Right ventricle myocardium superior (tissue), 1 donor: Measurements from ENCODE around the gene GLT8D2. TPM values are rescaled to one million over a fixed set of nuclear protein-coding genes. Genes with fewer than 3 reads are reported as not detected.
"Not testable (repeated sequence)": the region's sequence is repeated elsewhere in the genome, so short reads cannot be mapped to it uniquely, and the experiment has no call there.

Experiments
- ATAC-seq: fragments of 200-7000 bp; cut with Tn5 transposase; one replicate; pipeline ENCODE4 v1.9.1; 2020; ENCODE audit warnings: mild to moderate bottlenecking; ENCODE audit not compliant: poor library complexity
- DNase-seq: peaks from one replicate; pipeline ENCODE4 v3.0.0-alpha.2; 2020
- intact Hi-C: fragments of 100-400 bp; cut with DNase I; formaldehyde crosslinking; loops from one replicate; pipeline ENCODE4 v1.11.2; 2022
- total RNA-seq: library from RNA; stranded (reverse); fragmentation: NEBNext Ultra II Directional; extraction: Animal tissue kit (Norgen Biotek cat#: 25700); gene quantifications from one replicate; pipeline ENCODE4 v1.2.1, GENCODE V29; 2021
- donor health status: DM: no; HTN: yes; CAD: no; lungs with severe emphysema.

Gene GLT8D2
- total RNA-seq, 1 donor from 2014 or later, result 6.1 TPM

DNA sequence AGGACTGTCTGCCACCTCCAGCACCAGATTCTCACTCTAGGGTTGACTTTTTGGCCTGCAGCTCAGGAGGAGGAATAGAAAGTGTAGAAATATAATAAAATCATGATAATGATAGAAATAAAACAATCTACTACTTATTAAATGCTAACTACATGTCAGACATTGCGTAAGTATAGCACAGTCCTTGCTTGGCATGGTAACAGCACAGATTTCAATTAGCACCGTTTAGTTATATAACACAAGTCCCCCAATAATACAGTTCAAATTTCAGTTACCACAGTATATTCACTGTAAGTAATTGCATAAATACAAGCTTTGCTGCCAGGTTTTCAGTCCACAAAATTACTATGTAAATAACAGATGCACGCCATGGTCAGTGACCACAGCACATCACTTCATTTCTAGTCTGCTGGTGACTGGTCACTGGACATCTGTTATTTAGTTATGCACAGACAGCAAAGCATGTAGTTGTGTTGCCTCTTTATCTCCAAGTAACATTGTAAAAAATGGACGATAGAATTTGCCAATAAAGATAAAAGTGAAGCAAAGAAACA, 6.5 kb upstream of the GLT8D2 start:
- peak; percentile 18 for ATAC-seq
- intact Hi-C loops, result no loop called here
- DNase-seq, result no peak

DNA sequence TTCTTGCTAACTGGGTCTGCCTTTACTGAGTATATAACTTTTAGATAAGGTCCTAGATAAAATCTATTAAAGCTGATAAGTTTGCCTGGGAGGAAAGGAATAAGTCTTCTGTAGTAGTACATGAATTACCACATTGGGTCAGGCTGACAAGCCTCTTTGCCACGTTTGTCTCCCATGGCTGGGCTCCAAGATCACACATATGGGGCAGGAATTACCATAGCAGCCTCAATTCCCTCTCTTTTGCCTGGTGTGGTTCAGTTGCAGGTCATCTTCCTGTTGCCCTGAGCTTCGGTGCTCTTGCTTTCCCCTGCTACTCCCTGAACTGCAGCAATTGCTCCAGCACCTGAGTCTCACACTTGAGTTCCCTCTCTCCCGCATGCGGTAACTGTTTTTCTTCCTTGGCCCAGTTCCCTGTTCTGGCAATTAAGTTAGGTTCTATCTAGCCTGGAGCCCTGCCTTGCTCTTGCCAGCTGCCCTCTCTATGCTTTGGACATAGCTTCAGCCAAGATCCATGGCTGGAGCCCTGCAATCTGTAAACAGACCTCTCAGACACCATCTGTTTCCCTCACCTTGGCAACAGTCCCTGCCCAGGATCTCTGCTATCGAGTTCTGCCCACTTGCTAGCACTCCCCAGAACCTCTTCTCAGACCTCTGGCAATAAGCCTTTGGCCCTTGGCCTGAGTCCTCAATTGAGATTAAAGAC, 5.8 kb upstream of the GLT8D2 start:
- DNase-seq (peak; percentile 79), ATAC-seq (peak; percentile 94)
- intact Hi-C loops, result no loop called here

DNA sequence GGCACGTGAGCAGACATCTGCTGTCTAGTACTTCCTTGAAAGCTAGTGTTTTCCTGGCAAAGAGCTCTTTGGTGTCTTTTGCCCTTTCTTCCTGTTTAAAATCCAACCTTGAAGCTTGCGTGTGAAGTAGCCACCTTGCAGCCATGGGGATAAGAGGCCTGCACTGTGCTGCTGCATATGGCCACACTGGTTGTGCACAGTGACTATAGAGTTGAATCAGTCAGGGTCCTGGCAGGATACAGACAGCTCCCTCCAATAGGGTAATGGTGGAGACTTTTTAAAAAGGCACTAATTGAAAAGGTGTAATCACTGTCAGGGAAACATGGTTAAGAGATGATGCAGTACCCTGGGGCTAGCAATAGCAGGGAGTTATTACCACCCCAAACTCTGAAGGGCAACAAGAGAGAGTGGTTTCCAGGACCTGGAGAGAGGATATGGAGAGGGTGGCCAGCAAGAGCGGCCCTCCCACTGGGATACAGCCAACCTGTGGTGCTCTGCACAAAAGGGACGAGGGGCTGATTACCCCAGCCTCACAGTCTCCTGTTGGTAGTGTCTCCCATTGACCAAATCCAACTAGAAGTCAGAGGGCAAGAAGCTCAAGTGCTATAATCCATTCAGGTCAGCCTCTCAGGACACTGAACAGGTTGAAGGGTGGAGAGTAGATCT, 4.8 kb upstream of the GLT8D2 start:
- ATAC-seq, result no peak
- intact Hi-C loops, result no loop called here
- DNase-seq, result no peak

DNA sequence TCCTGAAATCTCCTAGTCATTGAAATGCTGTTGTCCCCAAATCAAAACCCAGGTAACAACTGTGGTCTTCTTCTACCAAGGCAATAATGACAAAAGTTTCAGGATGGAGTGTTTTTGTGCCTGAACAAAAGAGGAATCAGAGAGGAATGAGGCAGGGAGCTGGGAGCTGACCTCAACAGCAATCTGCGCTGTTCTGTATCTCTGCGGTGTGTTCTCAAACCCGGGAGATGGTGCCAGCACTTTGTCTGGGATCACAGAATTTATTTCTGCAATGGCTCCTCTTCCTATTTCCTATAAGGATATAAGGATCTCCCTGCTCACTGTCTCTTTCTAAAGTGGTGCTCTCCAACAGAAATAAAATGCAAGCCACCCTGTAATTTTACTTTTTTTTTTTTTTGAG, 449 bp upstream of the GLT8D2 start:
- intact Hi-C loops, result no loop called here
- DNase-seq, result no peak
- peak; percentile 21 for ATAC-seq

DNA sequence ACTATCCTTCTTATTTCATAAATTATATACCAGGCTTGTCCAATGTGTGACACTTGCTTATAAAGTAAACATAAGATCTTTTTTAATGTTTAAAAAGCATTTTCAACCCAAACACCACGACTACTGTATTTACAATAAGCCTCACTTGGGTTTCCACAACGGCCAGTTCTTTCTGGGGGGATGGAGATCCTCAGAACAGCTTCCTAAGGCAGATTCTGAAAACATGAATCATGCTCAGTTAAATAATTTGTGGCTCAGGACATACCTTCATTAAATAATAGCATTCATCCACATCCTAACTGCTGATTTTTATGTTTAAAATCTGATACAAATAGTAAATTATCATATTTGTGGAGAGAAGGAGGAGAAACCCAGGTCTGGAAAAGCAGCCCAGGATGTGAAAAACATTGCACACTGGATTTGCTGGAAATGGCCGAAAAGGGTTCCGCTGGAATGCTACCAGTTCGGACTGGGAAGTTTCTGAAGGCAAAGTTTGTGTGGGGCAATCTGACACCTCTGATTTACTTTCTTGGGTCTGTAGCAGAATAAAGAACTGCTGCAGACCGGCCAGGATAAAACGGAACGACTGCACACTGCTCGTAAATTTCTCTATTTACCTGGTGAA, 597 bp downstream of the GLT8D2 start:
- intact Hi-C loops, result no loop called here
- no peak for DNase-seq
- peak; percentile 18 for ATAC-seq

DNA sequence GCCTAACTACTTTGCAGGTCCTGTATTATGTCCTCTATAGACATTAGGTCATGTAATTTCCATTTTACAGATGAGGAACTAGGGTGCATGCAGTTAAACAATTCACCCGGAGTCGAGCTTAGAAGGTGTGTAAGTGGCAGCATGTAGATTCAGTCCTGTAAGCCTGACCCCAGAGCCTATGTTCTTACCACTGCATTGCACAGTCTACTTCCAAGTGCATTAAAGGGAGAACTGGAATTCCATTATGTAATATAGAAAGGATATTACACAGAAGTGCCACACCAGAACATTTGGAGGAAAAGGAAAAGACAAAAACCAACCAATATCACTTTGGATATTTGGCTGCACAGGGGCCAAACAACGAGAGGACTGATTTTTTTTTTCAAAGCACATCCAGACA, 1.2 kb downstream of the GLT8D2 start:
- DNase-seq (no peak), ATAC-seq (no peak)
- intact Hi-C loops, result no loop called here

DNA sequence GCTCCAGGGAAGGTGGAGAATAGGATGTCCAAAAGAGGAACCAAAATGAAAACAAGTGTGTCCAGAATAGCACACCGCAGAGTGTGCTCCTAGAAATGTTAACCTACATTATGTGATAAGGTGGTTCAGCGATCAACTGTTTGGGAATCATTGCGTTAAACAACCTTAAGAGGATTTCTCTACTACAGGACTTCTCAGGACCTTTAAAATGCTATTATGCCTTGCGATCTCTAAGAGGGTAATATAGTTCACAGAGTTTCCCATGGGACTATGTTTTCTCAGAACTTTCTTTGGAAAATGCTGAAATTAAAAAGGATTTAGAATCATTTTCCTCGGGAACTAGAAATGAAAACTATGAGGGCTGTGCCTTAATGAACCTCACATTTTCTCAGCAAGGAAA, 1.8 kb downstream of the GLT8D2 start:
- DNase-seq (no peak), ATAC-seq (no peak)
- intact Hi-C loops, result no loop called here

DNA sequence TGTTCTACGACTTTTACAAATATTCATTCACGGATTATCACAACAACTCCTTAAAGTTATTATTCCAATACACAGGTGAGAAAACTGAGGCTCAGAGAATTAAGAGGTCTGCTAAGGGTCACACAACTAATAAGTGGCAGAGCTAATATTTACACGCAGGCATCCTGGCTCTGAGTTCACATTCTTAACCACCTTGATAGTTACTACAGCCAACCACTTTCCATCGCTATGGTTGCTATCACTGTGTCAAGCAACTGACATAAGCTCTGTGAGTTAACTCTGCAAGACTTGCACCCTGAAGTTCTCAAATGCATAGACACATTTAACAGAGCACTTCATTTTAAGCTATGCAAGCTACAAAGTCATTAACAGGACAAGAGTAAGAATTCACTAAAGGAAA, 3.7 kb downstream of the GLT8D2 start:
- ATAC-seq (peak; percentile 61), DNase-seq (no peak)
- intact Hi-C loops, result no loop called here

DNA sequence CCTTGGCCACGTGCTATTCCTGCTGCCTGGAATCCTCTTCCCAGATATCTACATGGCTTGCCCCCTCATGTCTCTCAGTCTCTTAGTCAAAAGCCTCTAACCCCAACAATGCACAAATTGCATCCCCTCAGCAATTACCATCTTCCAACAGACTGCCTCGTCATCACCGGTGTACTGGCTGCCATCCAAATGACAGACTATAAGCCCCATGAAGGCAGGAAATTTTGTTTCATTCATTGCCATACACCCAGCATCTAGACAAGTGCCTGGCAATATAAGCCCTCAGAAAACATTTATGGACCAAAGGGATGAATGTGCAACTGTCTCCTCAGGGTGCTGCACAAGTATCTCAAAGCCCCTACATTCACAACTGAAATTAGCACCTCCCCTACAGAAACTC, 5.8 kb downstream of the GLT8D2 start:
- intact Hi-C loops, result no loop called here
- ATAC-seq, result no peak
- no peak for DNase-seq

DNA sequence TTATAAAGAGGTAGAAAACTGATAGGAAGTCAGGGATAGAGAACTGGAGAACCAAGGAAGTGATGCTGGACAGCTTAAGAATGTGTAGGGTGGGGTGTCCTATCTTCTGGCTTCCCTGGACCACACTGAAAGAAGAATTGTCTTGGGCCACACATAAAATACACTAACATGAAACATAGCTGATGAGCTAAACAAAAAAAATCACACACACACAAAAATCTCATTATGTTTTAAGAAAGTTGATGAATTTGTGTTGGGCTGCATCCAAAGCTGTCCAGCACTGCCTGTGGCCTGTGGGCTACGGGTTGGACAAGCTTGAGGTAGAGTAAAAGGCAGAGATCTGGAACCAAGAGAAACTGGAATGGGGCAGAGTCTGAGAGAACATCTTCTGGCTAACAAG, 7.4 kb downstream of the GLT8D2 start:
- ATAC-seq (no peak), DNase-seq (no peak)
- intact Hi-C loops, result no loop called here

DNA sequence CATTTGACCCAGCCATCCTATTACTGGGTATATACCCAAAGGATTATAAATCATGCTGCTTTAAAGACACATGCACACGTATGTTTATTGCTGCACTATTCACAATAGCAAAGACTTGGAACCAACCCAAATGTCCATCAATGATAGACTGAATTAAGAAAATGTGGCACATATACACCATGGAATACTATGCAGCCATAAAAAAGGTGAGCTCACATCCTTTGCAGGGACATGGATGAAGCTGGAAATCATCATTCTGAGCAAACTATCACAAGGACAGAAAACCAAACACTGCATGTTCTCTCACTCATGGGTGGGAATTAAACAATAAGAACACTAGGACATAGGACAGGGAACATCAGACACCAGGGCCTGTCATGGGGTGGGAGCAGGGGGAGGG, 10.2 kb downstream of the GLT8D2 start:
- intact Hi-C loops, DNase-seq, ATAC-seq: not testable (repeated sequence)

DNA sequence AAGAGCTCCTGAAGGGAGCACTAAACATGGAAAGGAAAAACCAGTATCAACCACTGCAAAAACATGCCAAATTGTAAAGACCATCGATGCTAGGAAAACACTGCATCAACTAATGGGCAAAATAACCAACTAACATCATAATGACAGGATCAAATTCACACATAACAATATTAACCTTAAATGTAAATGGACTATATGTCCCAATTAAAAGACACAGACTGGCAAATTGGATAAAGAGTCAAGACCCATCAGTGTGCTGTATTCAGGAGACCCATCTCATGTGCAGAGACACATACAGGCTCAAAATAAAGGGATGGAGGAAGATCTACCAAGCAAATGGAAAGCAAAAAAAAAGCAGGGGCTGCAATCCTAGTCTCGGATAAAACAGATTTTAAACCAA, 13.8 kb downstream of the GLT8D2 start:
- ATAC-seq, DNase-seq, intact Hi-C loops: not testable (repeated sequence)

DNA sequence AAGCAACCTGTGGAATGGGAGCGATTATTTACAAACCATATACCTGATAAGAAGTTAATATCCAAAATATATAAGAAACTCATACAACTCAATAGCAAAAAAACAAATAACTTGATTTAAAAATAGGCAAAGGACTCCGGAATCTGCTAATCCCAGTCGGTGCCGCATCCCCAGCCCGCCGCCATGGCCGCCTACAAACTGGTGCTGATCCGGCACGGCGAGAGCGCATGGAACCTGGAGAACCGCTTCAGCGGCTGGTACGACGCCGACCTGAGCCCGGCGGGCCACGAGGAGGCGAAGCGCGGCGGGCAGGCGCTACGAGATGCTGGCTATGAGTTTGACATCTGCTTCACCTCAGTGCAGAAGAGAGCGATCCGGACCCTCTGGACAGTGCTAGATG, 19.4 kb downstream of the GLT8D2 start:
- DNase-seq, ATAC-seq, intact Hi-C loops: not testable (repeated sequence)

DNA sequence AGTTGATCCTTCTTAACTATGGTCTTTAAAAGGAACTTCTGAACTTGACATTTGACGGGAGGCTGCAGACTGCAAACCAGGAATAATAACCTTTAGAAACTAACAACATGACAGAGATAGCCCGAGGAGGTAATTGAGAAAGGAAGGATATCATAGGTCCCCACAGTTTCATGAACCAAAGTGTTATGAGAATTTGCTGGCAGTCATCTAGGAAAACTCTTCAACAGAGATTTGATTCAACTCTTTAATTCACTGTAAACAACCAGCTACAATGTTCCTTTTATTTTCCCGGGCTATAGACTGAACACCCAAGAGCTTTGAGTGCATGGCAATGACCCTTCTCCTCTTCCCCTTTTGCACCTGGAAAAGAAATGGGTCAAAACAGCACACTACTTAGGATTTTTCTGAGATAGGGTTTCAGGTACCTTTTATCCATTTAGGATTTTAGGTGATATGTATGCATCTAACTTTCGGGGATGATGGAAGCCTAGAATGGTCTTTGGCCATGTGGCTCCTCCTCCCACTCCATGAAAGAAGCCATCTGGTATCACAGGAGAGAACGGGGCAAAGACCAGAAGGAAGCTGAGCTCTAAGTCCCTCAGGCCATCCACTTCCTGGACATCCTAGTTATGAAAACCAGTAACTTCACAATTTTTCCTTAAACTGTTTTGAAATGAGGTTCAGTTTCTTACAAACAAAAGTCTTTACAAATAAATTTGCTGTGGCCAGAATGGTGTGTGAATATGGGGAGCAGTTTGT, 23.0 kb downstream of the GLT8D2 start:
- intact Hi-C loops, result no loop called here
- peak; percentile 71 for ATAC-seq
- DNase-seq, result no peak

DNA sequence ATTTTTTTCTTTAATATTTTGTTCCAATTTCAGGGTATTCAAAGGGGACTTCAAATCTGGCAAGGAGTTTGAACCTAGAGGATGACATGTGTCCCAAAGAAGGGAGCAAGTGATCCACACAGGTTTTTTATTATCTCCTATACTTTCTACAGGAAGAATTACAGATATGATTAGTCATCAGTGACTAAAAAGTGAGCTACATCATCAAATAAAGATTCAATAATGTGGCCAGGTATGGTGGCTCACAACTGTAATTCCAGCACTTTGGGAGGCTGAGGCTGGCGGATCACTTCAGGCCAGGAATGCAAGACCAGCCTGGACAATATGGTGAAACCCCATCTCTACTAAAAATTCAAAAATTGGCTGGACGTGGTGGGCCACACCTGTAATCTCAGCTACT, 24.2 kb downstream of the GLT8D2 start:
- DNase-seq, result no peak
- ATAC-seq, result no peak
- intact Hi-C loops, result no loop called here

DNA sequence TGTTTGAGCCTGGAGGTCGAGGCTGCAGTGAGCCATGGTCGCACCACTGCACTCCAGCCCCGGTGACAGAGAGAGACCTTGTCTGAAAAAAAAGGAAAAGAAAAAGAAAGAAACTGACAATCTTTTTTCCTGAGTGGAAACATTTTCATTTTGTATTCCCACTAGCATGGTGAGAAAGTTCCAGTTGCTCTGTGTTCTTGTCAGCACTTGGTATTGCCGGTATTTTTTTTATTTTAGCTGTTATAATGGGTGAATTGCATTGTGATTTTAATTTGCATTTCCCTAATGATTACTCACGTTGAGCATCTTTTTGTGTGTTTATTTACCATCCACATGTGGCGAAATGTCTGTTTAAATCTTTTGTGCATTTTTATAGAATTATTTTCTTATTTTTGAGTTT, 25.6 kb downstream of the GLT8D2 start:
- DNase-seq, result no peak
- intact Hi-C loops, result no loop called here
- ATAC-seq, result no peak

DNA sequence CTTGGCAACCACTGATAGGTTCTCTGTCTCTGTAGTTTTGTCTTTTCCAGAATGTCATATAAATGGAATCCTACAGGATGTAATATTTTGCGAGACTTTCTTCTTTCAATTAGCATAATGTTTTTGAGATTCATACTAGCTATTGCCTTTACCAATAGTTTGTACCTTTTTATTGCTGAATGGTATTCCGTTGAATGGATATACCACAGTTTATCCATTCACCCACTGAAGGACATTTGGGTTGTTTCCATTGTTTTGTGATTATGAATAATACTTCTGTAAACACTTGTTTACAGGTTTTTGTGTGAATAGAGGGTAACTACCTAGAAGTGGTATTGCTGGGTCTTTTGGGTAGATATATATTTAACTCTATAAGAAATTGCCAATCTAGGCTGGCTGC, 26.3 kb downstream of the GLT8D2 start:
- ATAC-seq, result no peak
- DNase-seq, result no peak
- intact Hi-C loops, result no loop called here

DNA sequence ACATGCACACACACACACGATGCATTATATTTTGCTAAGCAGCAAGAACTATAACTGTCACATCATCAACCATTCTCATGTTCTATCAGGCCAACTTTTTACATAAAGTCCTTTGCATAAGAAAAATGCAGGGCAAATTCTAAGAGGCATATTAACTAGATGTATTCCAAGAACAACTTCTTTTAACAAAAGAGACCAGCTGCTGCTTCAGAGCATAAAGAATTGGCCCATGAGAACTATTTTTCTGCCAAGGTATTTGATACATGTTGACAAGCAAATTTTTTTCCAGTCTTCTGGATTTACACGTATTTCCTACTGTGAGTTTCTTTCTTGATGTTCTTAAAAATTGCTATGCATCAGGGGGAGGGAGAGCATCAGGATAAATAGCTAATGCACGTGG, 27.2 kb downstream of the GLT8D2 start:
- ATAC-seq (no peak), DNase-seq (no peak)
- intact Hi-C loops, result no loop called here

DNA sequence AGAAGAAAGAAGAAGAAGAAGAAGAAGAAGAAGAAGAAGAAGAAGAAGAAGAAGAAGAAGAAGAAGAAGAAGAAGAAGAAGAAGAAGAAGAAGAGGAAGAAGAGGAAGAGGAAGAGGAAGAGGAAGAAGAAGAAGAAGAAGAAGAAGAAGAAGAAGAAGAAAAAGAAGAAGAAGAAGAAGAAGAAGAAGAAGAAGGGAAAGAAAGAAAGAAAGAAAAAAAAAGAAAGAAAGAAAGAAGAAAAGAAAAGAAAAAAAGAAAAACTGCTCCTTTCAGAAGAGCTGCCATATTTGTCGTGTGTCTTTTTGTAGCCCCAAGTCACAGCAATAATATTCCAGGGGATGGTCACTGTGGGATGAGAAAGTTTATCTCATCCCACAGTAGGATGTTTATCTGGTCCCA, 28.1 kb downstream of the GLT8D2 start:
- ATAC-seq, intact Hi-C loops, DNase-seq: not testable (repeated sequence)
